Loucy (cell line): Measurements from ENCODE around the gene SYNM.

ENCODE experiments used
- EZH2phosphoT487 ChIP-seq: fragments of 200-600 bp; IDR thresholded peaks from 2 replicates; pipeline ENCODE4 v1.6.1; 2018; ENCODE audit warnings: antibody characterized with exemption, mild to moderate bottlenecking, moderate library complexity, borderline replicate concordance
- TF ChIP-seq, protein P1 (sequence below): fragments of 200-600 bp; sonication (generic); conservative IDR thresholded peaks from 2 replicates; pipeline ENCODE4 v1.5.1; 2014; ENCODE audit warnings: mild to moderate bottlenecking, antibody characterized with exemption, low read length

DNA sequence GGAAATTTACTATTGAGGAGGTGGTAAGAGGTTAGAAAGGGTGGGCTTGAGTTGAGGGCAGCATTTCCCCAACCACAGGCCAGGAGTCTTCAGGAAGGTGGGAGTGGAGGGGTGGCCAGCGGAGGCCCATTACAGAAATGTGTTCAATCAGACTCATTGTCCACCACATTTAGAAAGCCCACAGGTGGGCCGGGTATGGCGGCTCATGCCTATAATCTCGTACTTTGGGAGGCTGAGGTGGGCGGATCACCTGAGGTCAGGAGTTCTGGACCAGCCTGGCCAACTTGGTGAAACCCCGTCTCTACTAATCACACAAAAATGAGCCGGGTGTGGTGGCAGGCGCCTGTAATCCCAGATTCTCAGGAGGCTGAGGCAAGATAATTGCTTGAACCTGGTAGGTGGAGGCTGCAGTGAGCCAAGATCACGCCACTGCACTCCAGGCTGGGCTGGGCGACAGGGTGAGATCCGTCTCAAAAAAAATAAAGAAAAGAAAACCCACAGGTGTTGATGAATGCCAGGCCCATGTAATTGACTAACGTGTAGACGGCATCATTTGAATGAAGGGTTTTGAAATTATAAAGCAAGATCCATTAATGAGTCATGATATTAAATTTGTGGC, 12.2 kb upstream of the SYNM start:
- TF ChIP-seq, protein P1, sequence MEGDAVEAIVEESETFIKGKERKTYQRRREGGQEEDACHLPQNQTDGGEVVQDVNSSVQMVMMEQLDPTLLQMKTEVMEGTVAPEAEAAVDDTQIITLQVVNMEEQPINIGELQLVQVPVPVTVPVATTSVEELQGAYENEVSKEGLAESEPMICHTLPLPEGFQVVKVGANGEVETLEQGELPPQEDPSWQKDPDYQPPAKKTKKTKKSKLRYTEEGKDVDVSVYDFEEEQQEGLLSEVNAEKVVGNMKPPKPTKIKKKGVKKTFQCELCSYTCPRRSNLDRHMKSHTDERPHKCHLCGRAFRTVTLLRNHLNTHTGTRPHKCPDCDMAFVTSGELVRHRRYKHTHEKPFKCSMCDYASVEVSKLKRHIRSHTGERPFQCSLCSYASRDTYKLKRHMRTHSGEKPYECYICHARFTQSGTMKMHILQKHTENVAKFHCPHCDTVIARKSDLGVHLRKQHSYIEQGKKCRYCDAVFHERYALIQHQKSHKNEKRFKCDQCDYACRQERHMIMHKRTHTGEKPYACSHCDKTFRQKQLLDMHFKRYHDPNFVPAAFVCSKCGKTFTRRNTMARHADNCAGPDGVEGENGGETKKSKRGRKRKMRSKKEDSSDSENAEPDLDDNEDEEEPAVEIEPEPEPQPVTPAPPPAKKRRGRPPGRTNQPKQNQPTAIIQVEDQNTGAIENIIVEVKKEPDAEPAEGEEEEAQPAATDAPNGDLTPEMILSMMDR: no peak
- no peak for TF ChIP-seq EZH2phosphoT487
